IMR-90 (cell line): Measurements from ENCODE around the gene TINAGL1. TPM values are rescaled to one million over a fixed set of nuclear protein-coding genes. Genes with fewer than 3 reads are reported as not detected.

Experiments
- ATAC-seq: fragments of 200-7000 bp; cut with Tn5 transposase; 2 replicates; pipeline ENCODE4 v1.9.1; 2020; ENCODE audit warnings: low read depth, mild to moderate bottlenecking, moderate library complexity
- BruUV-seq: library from RNA; stranded (reverse); fragments of 400-500 nt; replicated peaks from 2 replicates; lab custom pipeline; 2021; lab: Mats Ljungman, UMichigan
- CTCF ChIA-PET: fragments of 300-600 bp; formaldehyde crosslinking; extraction: SDS; loops from one replicate; lab custom pipeline; 2021; ENCODE audit warnings: antibody characterized with exemption; lab: Yijun Ruan, JAX
- POLR2A ChIA-PET: fragments of 300-600 bp; sonication (Branson Sonifier 250); formaldehyde crosslinking; loops from one replicate; lab custom pipeline; 2022; ENCODE audit warnings: antibody characterized with exemption; ENCODE audit not compliant: unreplicated experiment; lab: Charles Lee
- DNase-seq: peaks from one replicate; pipeline ENCODE4 v3.0.0; 2013
- H2AFZ ChIP-seq: replicated peaks from 2 replicates; pipeline ENCODE3; 2013; ENCODE audit warnings: low read length, mild to moderate bottlenecking; ENCODE audit not compliant: poor library complexity
- H2AK5ac ChIP-seq: 2 replicates; pipeline ENCODE4 v1.6.1; 2013; ENCODE audit warnings: low read depth, low read length, inconsistent platforms
- H2AK9ac ChIP-seq: replicated peaks from 2 replicates; pipeline ENCODE3; 2013; ENCODE audit warnings: mild to moderate bottlenecking, low read depth, low read length, moderate library complexity; ENCODE audit not compliant: poor library complexity
- H2BK120ac ChIP-seq: 2 replicates; pipeline ENCODE4 v1.6.1; 2013; ENCODE audit warnings: low read depth, low read length, inconsistent platforms
- H2BK15ac ChIP-seq: 3 replicates; pipeline ENCODE4 v1.6.1; 2013; ENCODE audit warnings: low read depth, low read length, inconsistent platforms
- H2BK20ac ChIP-seq: 2 replicates; pipeline ENCODE4 v1.6.1; 2013; ENCODE audit warnings: low read depth, mild to moderate bottlenecking, inconsistent platforms, low read length, moderate library complexity
- H2BK5ac ChIP-seq: 2 replicates; pipeline ENCODE4 v1.6.1; 2013; ENCODE audit warnings: mild to moderate bottlenecking, low read depth, low read length, inconsistent platforms; ENCODE audit not compliant: poor library complexity, severe bottlenecking
- H3K14ac ChIP-seq: replicated peaks from 2 replicates; pipeline ENCODE4 v1.6.1; 2013; ENCODE audit warnings: low read depth, low read length, inconsistent platforms
- H3K18ac ChIP-seq: 2 replicates; pipeline ENCODE4 v1.6.1; 2013; ENCODE audit warnings: low read depth, low read length, control low read depth
- H3K23ac ChIP-seq: 2 replicates; pipeline ENCODE4 v1.6.1; 2013; ENCODE audit warnings: low read depth, low read length, inconsistent platforms
- H3K27ac ChIP-seq: 2 replicates; pipeline ENCODE4 v1.5.1; 2013; ENCODE audit warnings: mild to moderate bottlenecking, control low read depth, low read length; ENCODE audit not compliant: insufficient read depth
- H3K27me3 ChIP-seq: 2 replicates; pipeline ENCODE4 v1.6.1; 2013; ENCODE audit warnings: low read length; ENCODE audit not compliant: control insufficient read depth, insufficient read depth
- H3K36me3 ChIP-seq: 2 replicates; pipeline ENCODE4 v1.6.1; 2013; ENCODE audit warnings: low read length, mixed read lengths; ENCODE audit not compliant: control insufficient read depth, insufficient read depth
- H3K4ac ChIP-seq: 2 replicates; pipeline ENCODE4 v1.6.1; 2013; ENCODE audit warnings: low read depth, low read length, inconsistent platforms
- H3K4me1 ChIP-seq: 2 replicates; pipeline ENCODE4 v1.6.1; 2013; ENCODE audit warnings: low read length, mixed read lengths; ENCODE audit not compliant: control insufficient read depth, insufficient read depth
- H3K4me2 ChIP-seq: 2 replicates; pipeline ENCODE4 v1.6.1; 2013; ENCODE audit warnings: low read depth, mild to moderate bottlenecking, control low read depth, low read length, moderate library complexity
- H3K4me3 ChIP-seq: 2 replicates; pipeline ENCODE4 v1.5.1; 2013; ENCODE audit warnings: low read depth, mild to moderate bottlenecking, control low read depth, low read length, moderate library complexity; ENCODE audit not compliant: insufficient read depth
- H3K56ac ChIP-seq: 2 replicates; pipeline ENCODE4 v1.6.1; 2013; ENCODE audit warnings: low read length, inconsistent platforms; ENCODE audit not compliant: insufficient read depth; ENCODE audit errors: extremely low read depth
- H3K79me1 ChIP-seq, 2 experiments: 2 replicates each; pipeline ENCODE4 v1.6.1; 2013; ENCODE audit warnings: low read length in 2 of 2, inconsistent platforms in 1 of 2, low read depth in 1 of 2
- H3K9ac ChIP-seq: 2 replicates; pipeline ENCODE4 v1.6.1; 2013; ENCODE audit warnings: low read depth, low read length, control low read depth
- H3K9me1 ChIP-seq: 2 replicates; pipeline ENCODE4 v1.6.1; 2013; ENCODE audit warnings: low read length, inconsistent platforms; ENCODE audit not compliant: insufficient read depth
- H3K9me3 ChIP-seq: 2 replicates; pipeline ENCODE4 v1.6.1; 2013; ENCODE audit warnings: low read length; ENCODE audit not compliant: control insufficient read depth, insufficient read depth
- H4K20me1 ChIP-seq: 2 replicates; pipeline ENCODE4 v1.6.1; 2013; ENCODE audit warnings: low read length, inconsistent platforms; ENCODE audit not compliant: insufficient read depth
- H4K5ac ChIP-seq: 2 replicates; pipeline ENCODE4 v1.6.1; 2013; ENCODE audit warnings: mild to moderate bottlenecking, low read depth, low read length, control low read depth
- H4K8ac ChIP-seq, 2 experiments: 2 replicates each; pipeline ENCODE4 v1.6.1; 2013; ENCODE audit warnings: low read depth in 2 of 2, low read length in 2 of 2, control low read depth in 1 of 2, inconsistent platforms in 1 of 2
- H4K91ac ChIP-seq: 2 replicates; pipeline ENCODE4 v1.6.1; 2013; ENCODE audit warnings: low read depth, low read length, inconsistent platforms; ENCODE audit not compliant: insufficient read depth
- BHLHE40 ChIP-seq: fragments of 150-350 bp; IDR thresholded peaks from 2 replicates; pipeline ENCODE4 v1.6.1; 2016; ENCODE audit warnings: mild to moderate bottlenecking, low read depth, low read length
- CEBPB ChIP-seq: IDR thresholded peaks from 2 replicates; pipeline ENCODE4 v1.6.1; 2012; ENCODE audit warnings: low read depth, low read length, improper control_type of control experiment
- CHD1 ChIP-seq: IDR thresholded peaks from 2 replicates; pipeline ENCODE4 v1.6.1; 2012; ENCODE audit warnings: low read depth, low read length, improper control_type of control experiment
- MAFK ChIP-seq: IDR thresholded peaks from 2 replicates; pipeline ENCODE4 v1.6.1; 2012; ENCODE audit warnings: low read depth, low read length, improper control_type of control experiment
- MXI1 ChIP-seq: IDR thresholded peaks from 2 replicates; pipeline ENCODE4 v1.6.1; 2012; ENCODE audit warnings: low read depth, mild to moderate bottlenecking, low read length, moderate library complexity, borderline replicate concordance
- NFE2L2 ChIP-seq: fragments of 150-350 bp; IDR thresholded peaks from 2 replicates; pipeline ENCODE4 v1.6.1; 2016; ENCODE audit warnings: low read depth, mild to moderate bottlenecking, low read length
- RFX5 ChIP-seq: IDR thresholded peaks from 2 replicates; pipeline ENCODE4 v1.8.0; 2012; ENCODE audit warnings: low read depth, mild to moderate bottlenecking, low read length, moderate library complexity
- WGBS, 2 experiments: methylation state at CpG; one replicate each; pipeline versions ENCODE4 v1.1.5 to v1.1.7; 2013; ENCODE audit warnings: missing lambda C conversion rate in 2 of 2; ENCODE audit not compliant: insufficient read length in 1 of 2; ENCODE audit errors: extremely low coverage in 2 of 2; 5-methylcytosine and 5-hydroxymethylcytosine counted together
- dilution Hi-C: fragments of 300-500 bp; cut with HindIII; formaldehyde crosslinking; loops from one replicate; pipeline ENCODE4 v1.14.3; 2018; ENCODE audit warnings: low sequenced_read_pairs; ENCODE audit not compliant: unreplicated experiment
- in situ Hi-C: fragments of 300-500 bp; cut with MboI; formaldehyde crosslinking; loops from 3 replicates; pipeline ENCODE4 v1.14.3; 2019; ENCODE audit warnings: low sequenced_read_pairs, inconsistent platforms, mixed read lengths
- intact Hi-C: fragments of 100-400 bp; cut with micrococcal nuclease; formaldehyde crosslinking; loops from 2 replicates; pipeline ENCODE4 v1.10.0; 2022
- polyA plus RNA-seq, 3 experiments: library from polyadenylated mRNA; depleted of rRNA; stranded (reverse); fragments of >200 nt; gene quantifications; 2 replicates each; pipeline ENCODE4 v1.2.3, GENCODE V29; 2012; ENCODE audit warnings: low replicate concordance in 1 of 3
- total RNA-seq: library from RNA; depleted of rRNA; stranded (reverse); fragments of >200 nt; gene quantifications from 2 replicates; pipeline ENCODE4 v1.2.3, GENCODE V29; 2012
- TF ChIP-seq, protein P1 (sequence below): fragments of 150-350 bp; IDR thresholded peaks from 2 replicates; pipeline ENCODE4 v1.6.1; 2017; ENCODE audit warnings: mild to moderate bottlenecking, antibody characterized with exemption, low read length, low read depth
- TF ChIP-seq, protein P2 (sequence below): fragments of 150-350 bp; IDR thresholded peaks from 2 replicates; pipeline ENCODE4 v1.6.1; 2016; ENCODE audit warnings: low read depth, mild to moderate bottlenecking, low read length, moderate library complexity, borderline replicate concordance

Gene TINAGL1
- total and polyA plus RNA-seq, 2 of the 4 experiments (the other 2 are of a cell fraction), result 0.54 to 1.5 TPM

DNA sequence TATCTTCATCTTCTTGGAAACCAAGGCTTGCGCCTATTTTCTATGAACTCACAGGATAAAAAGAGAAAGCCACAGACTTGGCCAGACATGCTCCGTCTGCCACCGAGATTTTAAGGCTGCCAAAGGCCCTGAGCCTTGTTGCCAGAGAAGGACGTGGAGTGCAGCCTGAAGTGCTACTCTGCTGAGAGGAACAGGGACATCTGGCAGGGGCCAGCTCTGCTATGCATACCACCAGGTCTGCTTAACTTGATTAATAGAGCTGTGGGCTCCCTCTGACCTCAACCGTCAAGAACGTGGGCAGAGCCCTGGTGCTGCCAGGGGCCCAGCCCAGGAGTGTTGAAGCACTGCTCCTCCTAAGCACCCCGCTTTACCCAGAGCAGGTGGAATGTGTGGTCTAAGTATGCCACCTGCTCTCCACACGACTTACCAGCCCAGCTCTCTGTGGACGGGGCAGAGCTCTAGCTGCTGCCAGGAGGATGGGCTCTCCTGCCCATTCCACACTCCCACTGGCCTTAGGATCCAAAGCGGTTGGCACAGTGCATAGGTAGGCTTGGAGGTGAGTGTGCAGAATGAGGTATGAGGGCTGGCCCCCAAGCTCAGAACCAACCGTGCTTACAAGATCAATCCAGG, 51.7 kb downstream of the TINAGL1 start:
- no peak overlapping the region for H2BK120ac ChIP-seq
- no peak overlapping the region for H3K23ac ChIP-seq
- H3K36me3 ChIP-seq, result peaks cover 36% of the 10 kb centered on the region
- no peak overlapping the region for H2BK5ac ChIP-seq
- peaks cover 11% of the 10 kb centered on the region; the same call in 1 of the 2 replicates for H3K9me1 ChIP-seq
- dilution Hi-C loops (no loop called here), intact Hi-C loops (no loop called here), in situ Hi-C loops (no loop called here)
- peaks cover 8% of the 10 kb centered on the region for H3K4me1 ChIP-seq
- POLR2A ChIA-PET, result no interaction called here
- no peak overlapping the region for H2BK15ac ChIP-seq
- no peak overlapping the region for H3K9ac ChIP-seq
- H3K27me3 ChIP-seq, result no peaks in the 10 kb centered on the region
- no peak overlapping the region for H2AK9ac ChIP-seq
- no peak overlapping the region for H2AFZ ChIP-seq
- no peak overlapping the region for H3K27ac ChIP-seq
- H4K91ac ChIP-seq, result no peak overlapping the region
- 70% methylated on average over 5 of the region's 11 CpGs; no CpG with 5 or more reads in 1 of the 2 experiments for WGBS, 2 experiments
- no TSS peak for BruUV-seq
- CTCF ChIA-PET, result no interaction called here
- ATAC-seq (no peak), DNase-seq (no peak)
- TF ChIP-seq RFX5 (no peak), BHLHE40 (no peak), CHD1 (no peak), MXI1 (no peak), NFE2L2 (no peak), CEBPB (no peak), MAFK (no peak)
- TF ChIP-seq, protein P1, sequence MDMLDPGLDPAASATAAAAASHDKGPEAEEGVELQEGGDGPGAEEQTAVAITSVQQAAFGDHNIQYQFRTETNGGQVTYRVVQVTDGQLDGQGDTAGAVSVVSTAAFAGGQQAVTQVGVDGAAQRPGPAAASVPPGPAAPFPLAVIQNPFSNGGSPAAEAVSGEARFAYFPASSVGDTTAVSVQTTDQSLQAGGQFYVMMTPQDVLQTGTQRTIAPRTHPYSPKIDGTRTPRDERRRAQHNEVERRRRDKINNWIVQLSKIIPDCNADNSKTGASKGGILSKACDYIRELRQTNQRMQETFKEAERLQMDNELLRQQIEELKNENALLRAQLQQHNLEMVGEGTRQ, result no peak
- TF ChIP-seq, protein P2, sequence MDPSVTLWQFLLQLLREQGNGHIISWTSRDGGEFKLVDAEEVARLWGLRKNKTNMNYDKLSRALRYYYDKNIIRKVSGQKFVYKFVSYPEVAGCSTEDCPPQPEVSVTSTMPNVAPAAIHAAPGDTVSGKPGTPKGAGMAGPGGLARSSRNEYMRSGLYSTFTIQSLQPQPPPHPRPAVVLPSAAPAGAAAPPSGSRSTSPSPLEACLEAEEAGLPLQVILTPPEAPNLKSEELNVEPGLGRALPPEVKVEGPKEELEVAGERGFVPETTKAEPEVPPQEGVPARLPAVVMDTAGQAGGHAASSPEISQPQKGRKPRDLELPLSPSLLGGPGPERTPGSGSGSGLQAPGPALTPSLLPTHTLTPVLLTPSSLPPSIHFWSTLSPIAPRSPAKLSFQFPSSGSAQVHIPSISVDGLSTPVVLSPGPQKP, result no peak
- no peak overlapping the region for H3K4me2 ChIP-seq
- peaks cover 12% of the 10 kb centered on the region; the same call in 1 of the 2 replicates for H4K20me1 ChIP-seq
- H3K4ac ChIP-seq, result no peak overlapping the region
- no peak overlapping the region for H4K8ac ChIP-seq
- no peak overlapping the region for H3K14ac ChIP-seq
- no peak overlapping the region for H2AK5ac ChIP-seq
- no peaks in the 10 kb centered on the region for H3K9me3 ChIP-seq
- no peak overlapping the region for H3K4me3 ChIP-seq
- peaks cover 4 to 9% of the 10 kb centered on the region in 2 experiments; a peak in 3 of 4 replicates for H3K79me1 ChIP-seq
- H4K5ac ChIP-seq, result no peak overlapping the region
- H3K18ac ChIP-seq, result no peak overlapping the region
- H2BK20ac ChIP-seq, result no peak overlapping the region
- no peak overlapping the region for H3K56ac ChIP-seq
